Measurements from ENCODE around the gene RHOT2. TPM values are rescaled to one million over a fixed set of nuclear protein-coding genes. Genes with fewer than 3 reads are reported as not detected.
A peak's percentile ranks its signal among the peaks of the same experiment; 100 is the strongest.

The RHOT2 gene
- total and polyA plus RNA-seq, 9 of the 15 experiments (the other 6 are each of a cell fraction or from before 2014, with no cell fraction given): 5.0 to 373 (median 112) TPM

DNA sequence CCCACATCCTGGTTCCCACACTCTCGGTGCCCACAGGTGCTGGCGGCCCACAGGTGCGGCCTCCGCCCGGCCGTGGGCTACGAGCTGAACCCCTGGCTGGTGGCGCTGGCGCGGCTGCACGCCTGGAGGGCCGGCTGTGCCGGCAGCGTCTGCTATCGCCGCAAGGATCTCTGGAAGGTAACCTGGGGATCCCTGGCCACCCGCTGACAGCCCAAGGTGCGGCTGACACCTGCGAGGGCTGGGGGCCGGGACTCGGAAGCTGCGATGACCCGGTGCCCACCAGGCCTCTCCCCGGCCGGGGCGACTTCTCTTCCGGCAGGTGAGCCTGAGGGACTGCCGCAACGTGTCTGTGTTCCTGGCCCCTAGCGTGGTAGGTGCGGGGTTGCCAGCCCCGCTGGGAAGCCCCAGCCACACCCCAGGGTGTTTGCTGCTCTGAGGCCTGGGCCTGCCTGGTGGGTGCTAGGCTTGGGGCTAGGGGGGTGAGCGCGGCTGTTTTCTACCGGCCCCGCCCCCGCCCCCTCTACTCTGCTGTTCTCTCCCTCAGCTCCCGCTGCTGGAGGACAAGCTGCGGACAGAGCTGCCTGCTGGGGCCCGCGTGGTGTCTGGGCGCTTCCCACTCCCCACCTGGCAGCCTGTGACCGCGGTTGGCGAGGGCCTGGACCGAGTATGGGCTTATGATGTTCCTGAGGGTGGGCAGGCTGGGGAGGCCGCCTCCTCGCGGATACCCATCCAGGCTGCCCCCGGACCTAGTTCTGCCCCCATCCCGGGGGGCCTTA, 54.0 kb downstream of the RHOT2 start:
- ChIA-PET CTCF (ENCODE audit: low intra/inter-chr PET ratio) (no interaction called here), POLR2A (interaction anchor here (0.6 to 4.5 kb wide), 12 partner anchors 8 to 369 kb away, joined by 3 to 25 read pairs (median 3); partner anchors contain the start of gene CIAO3)
- 3% methylated on average over 46 of the region's 51 CpGs for WGBS (ENCODE audit: insufficient coverage, low coverage, missing lambda C conversion rate)
- Histone ChIP-seq H3K27me3 (ENCODE audit: control insufficient read depth in 2 of 2, insufficient read depth in 2 of 2, low read length in 2 of 2) (no peaks in the 10 kb centered on the region), H4K20me1 (replicated peaks; ENCODE audit: control insufficient read depth, insufficient read depth, low read length) (no peaks in the 10 kb centered on the region; the same call in 1 of the 2 replicates), H3K4me2 (ENCODE audit: insufficient read depth, low read length) (peak overlapping the region; percentile 90), H2AFZ (ENCODE audit: low read depth, low read length) (peak overlapping the region; percentile 99), H3K79me2 (ENCODE audit: control insufficient read depth, insufficient read depth, low read length) (peaks cover 42% of the 10 kb centered on the region), H3K4me1 (replicated peaks in 1 of 2; ENCODE audit: control insufficient read depth in 2 of 2, insufficient read depth in 2 of 2, low read length in 2 of 2) (peaks cover 10 to 98% of the 10 kb centered on the region in 2 experiments; a peak in 4 of 5 replicates), H3K4me3 (peak overlapping the region; percentile 100), H3K36me3 (ENCODE audit: control insufficient read depth, insufficient read depth, low read length) (peaks cover 29% of the 10 kb centered on the region; the same call in 2 of the 3 replicates), H3K9me1 (ENCODE audit: control insufficient read depth, insufficient read depth, low read length) (peaks cover 3% of the 10 kb centered on the region), H3K9ac (ENCODE audit: insufficient read depth in 1 of 2, low read depth in 2 of 2, low read length in 2 of 2) (peak overlapping the region; percentile 96 to 99), H3K27ac (ENCODE audit: extremely low read depth, low read depth, low read length) (peak overlapping the region; percentile 97), H3K9me3 (replicated peaks; ENCODE audit: control insufficient read depth, insufficient read depth, low read depth, low read length) (no peaks in the 10 kb centered on the region)
- in situ Hi-C loops (cut with MboI): no loop called here
- FAIRE-seq (peak; percentile 69), ATAC-seq (peak; percentile 3), DNase-seq (ENCODE audit: extremely low read depth in 1 of 4, low spot score in 3 of 4) (peak; percentile 43 to 61 (median 50))
- intact Hi-C loops (cut with micrococcal nuclease): no loop called here
- BruUV-seq (replicated peaks): TSS peak; percentile 75
- TF ChIP-seq NR2C1 (IDR thresholded peaks at IDR 0.05) (no peak), NR2C1 (tag; IDR thresholded peaks at IDR 0.05) (no peak), UBTF (IDR thresholded peaks at IDR 0.05; ENCODE audit: borderline replicate concordance in 1 of 2, low read depth in 2 of 2, low read length in 2 of 2) (0 out of 4 replicates have a peak, but pooled peaks of 1 of the 2 experiments have one; percentile 71), ZBTB34 (CRISPR knock-in tag; IDR thresholded peaks at IDR 0.05) (no peak), PCBP1 (IDR thresholded peaks at IDR 0.05; ENCODE audit: low read depth, low read length, poor library complexity, severe bottlenecking) (peak; percentile 82), U2AF1 (optimal IDR thresholded peaks at IDR 0.05; ENCODE audit: low read depth, low read length) (peak; percentile 77), RBM25 (IDR thresholded peaks at IDR 0.05; ENCODE audit: low read depth, low read length, severe bottlenecking) (no peak), KLF16 (IDR thresholded peaks at IDR 0.05) (no peak), NKRF (IDR thresholded peaks at IDR 0.05; ENCODE audit: borderline replicate concordance) (peak; percentile 14; the same call in 1 of the 2 replicates), PRMT5 (CRISPR knock-in tag; IDR thresholded peaks at IDR 0.05) (no peak), RFX1 (IDR thresholded peaks at IDR 0.05) (no peak), ZNF212 (CRISPR knock-in tag; IDR thresholded peaks at IDR 0.05) (no peak), SIN3A (IDR thresholded peaks at IDR 0.05; ENCODE audit: borderline replicate concordance in 2 of 2, control insufficient read depth in 1 of 2, low read depth in 2 of 2, low read length in 2 of 2) (0 out of 4 replicates have a peak, but pooled peaks of 1 of the 2 experiments have one; percentile 12), TCF3 (CRISPR knock-in tag; IDR thresholded peaks at IDR 0.05) (no peak), ZNF785 (CRISPR knock-in tag; IDR thresholded peaks at IDR 0.05) (no peak)

All from K562 (cell line).